ENCODE data around the gene TRAK2.
A peak's percentile ranks its signal among the peaks of the same experiment; 100 is the strongest.
"Not testable (repeated sequence)": the region's sequence is repeated elsewhere in the genome, so short reads cannot be mapped to it uniquely, and the experiment has no call there.

The TRAK2 gene

GRCh38 chr2:201451292-201452057, at the start of gene TRAK2, which contains the start of gene STRADB:
Gene TRAK2 (minus strand): TSS chr2:201451458. CDS start chr2:201420507, 30,951 bp downstream.
Gene STRADB (plus strand): TSS chr2:201451740. CDS start chr2:201454841, 3,101 bp downstream.
- DNase-seq (ENCODE audit: low read depth) = peak; percentile 91

- DNase-seq (ENCODE audit: low read depth) = peak; percentile 11
These were observed 49.3 kb upstream of the TRAK2 start for GRCh38 chr2:201500534-201500933.

- no peak for DNase-seq (ENCODE audit: low read depth)
These were observed 45.5 kb upstream of the TRAK2 start for GRCh38 chr2:201496785-201497184.

- DNase-seq (ENCODE audit: low read depth) = no peak
These were observed 39.0 kb upstream of the TRAK2 start for GRCh38 chr2:201490291-201490690.

GRCh38 chr2:201484805-201485204, 33.5 kb upstream of the TRAK2 start:
- DNase-seq (ENCODE audit: low read depth) = no peak

- not testable (repeated sequence) for DNase-seq (ENCODE audit: low read depth)
These were observed 32.5 kb upstream of the TRAK2 start for GRCh38 chr2:201483758-201484157.

GRCh38 chr2:201483342-201483741, 32.1 kb upstream of the TRAK2 start:
- no peak for DNase-seq (ENCODE audit: low read depth)

GRCh38 chr2:201482543-201482942, 31.3 kb upstream of the TRAK2 start:
- DNase-seq (ENCODE audit: low read depth) = no peak

GRCh38 chr2:201472411-201472810, 21.2 kb upstream of the TRAK2 start:
- no peak for DNase-seq (ENCODE audit: low read depth)

GRCh38 chr2:201471732-201472393, 20.6 kb upstream of the TRAK2 start:
- DNase-seq (ENCODE audit: low read depth) = no peak

- DNase-seq (ENCODE audit: low read depth) = no peak
These were observed 19.8 kb upstream of the TRAK2 start for GRCh38 chr2:201470821-201471731.

GRCh38 chr2:201467666-201468065, 16.4 kb upstream of the TRAK2 start:
- no peak for DNase-seq (ENCODE audit: low read depth)

- DNase-seq (ENCODE audit: low read depth) = peak; percentile 82
These were observed 14.9 kb upstream of the TRAK2 start for GRCh38 chr2:201466050-201466675.

- DNase-seq (ENCODE audit: low read depth) = no peak
These were observed 14.3 kb upstream of the TRAK2 start for GRCh38 chr2:201465524-201465971.

- no peak for DNase-seq (ENCODE audit: low read depth)
These were observed 13.3 kb upstream of the TRAK2 start for GRCh38 chr2:201464547-201464946.

- no peak for DNase-seq (ENCODE audit: low read depth)
These were observed 9.3 kb upstream of the TRAK2 start for GRCh38 chr2:201460532-201460931.

GRCh38 chr2:201458381-201458780, 7.1 kb upstream of the TRAK2 start:
- DNase-seq (ENCODE audit: low read depth) = no peak

GRCh38 chr2:201452922-201453643, 1.8 kb upstream of the TRAK2 start:
- DNase-seq (ENCODE audit: low read depth) = no peak

- DNase-seq (ENCODE audit: low read depth) = no peak
These were observed 1.0 kb upstream of the TRAK2 start for GRCh38 chr2:201452058-201452921.

GRCh38 chr2:201450954-201451291, 335 bp downstream of the TRAK2 start:
- DNase-seq (ENCODE audit: low read depth) = no peak

Measured in stromal cell of bone marrow (primary cell).